ENCODE results near the gene REXO4. TPM values are rescaled to one million over a fixed set of nuclear protein-coding genes. Genes with fewer than 3 reads are reported as not detected.

Gene REXO4
- total and polyA plus RNA-seq, 12 donors: 18.9 to 27.6 (median 22.8) TPM

DNA sequence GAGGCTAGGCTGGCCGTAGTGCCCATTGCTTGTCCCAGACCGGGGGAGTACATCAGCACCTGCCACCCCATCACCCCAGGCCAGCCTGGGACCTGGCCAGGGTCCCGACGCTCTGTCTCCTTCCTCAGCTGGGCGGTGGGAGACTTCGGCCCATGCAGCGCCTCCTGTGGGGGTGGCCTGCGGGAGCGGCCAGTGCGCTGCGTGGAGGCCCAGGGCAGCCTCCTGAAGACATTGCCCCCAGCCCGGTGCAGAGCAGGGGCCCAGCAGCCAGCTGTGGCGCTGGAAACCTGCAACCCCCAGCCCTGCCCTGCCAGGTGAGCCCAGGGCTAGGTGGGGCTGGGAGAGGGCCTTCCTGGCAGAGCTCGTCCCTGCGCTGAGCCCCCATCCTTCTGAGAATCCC lies 25.4 kb upstream of the REXO4 start:
- WGBS, 4 donors: 88 to 93% (median 91%) methylated on average over 2 to 15 of the region's 15 CpGs; no CpG with 5 or more reads in 1 of the 4 donors
- TF ChIP-seq POLR2A (IDR thresholded peaks at IDR 0.05): no peak
- TF ChIP-seq, protein P1, sequence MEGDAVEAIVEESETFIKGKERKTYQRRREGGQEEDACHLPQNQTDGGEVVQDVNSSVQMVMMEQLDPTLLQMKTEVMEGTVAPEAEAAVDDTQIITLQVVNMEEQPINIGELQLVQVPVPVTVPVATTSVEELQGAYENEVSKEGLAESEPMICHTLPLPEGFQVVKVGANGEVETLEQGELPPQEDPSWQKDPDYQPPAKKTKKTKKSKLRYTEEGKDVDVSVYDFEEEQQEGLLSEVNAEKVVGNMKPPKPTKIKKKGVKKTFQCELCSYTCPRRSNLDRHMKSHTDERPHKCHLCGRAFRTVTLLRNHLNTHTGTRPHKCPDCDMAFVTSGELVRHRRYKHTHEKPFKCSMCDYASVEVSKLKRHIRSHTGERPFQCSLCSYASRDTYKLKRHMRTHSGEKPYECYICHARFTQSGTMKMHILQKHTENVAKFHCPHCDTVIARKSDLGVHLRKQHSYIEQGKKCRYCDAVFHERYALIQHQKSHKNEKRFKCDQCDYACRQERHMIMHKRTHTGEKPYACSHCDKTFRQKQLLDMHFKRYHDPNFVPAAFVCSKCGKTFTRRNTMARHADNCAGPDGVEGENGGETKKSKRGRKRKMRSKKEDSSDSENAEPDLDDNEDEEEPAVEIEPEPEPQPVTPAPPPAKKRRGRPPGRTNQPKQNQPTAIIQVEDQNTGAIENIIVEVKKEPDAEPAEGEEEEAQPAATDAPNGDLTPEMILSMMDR (IDR thresholded peaks at IDR 0.05): no peak

DNA sequence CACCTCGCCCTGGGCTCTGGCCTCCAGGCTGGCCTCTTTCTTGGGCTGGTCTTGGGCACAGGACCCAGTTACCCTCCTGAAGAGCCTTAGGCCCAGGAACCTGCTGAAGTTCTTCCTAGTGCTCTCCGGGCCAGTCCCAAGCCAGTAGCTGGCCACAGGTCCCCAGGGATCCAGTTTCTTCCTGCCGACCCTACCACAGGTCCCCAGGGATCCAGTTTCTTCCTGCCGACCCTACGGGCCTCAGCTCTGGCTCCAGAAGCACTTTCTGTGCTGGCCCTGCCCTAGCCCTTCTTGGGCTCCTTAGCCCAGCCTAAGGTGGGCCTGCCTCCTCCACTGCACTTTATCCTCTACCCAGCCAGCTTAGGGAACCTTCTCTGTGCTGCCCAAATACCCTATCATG lies 23.8 kb upstream of the REXO4 start:
- Histone ChIP-seq H3K27me3 (no peaks in the 10 kb centered on the region), H3K36me3 (replicated peaks in 1 of 2) (no peaks in the 10 kb centered on the region), H3K9me3 (replicated peaks in 1 of 3) (no peaks in the 10 kb centered on the region), H3K4me3 (no peak overlapping the region), H3K27ac (no peak overlapping the region), H3K4me1 (replicated peaks in 1 of 2) (no peaks in the 10 kb centered on the region)
- 75 to 86% (median 77%) methylated on average over 4 to 5 of the region's 5 CpGs for WGBS, 4 donors
- intact Hi-C loops (cut with DNase I): no loop called here
- no peak for TF ChIP-seq POLR2A (IDR thresholded peaks at IDR 0.05)
- TF ChIP-seq, protein P1 (IDR thresholded peaks at IDR 0.05): no peak
- DNase-seq: no peak

More for the DNA sequence above, 25.4 kb upstream of the REXO4 start:
- Histone ChIP-seq H3K36me3 (replicated peaks in 1 of 2) (no peaks in the 10 kb centered on the region), H3K27me3 (no peaks in the 10 kb centered on the region), H3K9me3 (replicated peaks in 1 of 3) (no peaks in the 10 kb centered on the region), H3K4me3 (no peak overlapping the region), H3K4me1 (replicated peaks in 1 of 2) (no peaks in the 10 kb centered on the region), H3K27ac (no peak overlapping the region)
- intact Hi-C loops (cut with DNase I): no loop called here
- no peak for DNase-seq

DNA sequence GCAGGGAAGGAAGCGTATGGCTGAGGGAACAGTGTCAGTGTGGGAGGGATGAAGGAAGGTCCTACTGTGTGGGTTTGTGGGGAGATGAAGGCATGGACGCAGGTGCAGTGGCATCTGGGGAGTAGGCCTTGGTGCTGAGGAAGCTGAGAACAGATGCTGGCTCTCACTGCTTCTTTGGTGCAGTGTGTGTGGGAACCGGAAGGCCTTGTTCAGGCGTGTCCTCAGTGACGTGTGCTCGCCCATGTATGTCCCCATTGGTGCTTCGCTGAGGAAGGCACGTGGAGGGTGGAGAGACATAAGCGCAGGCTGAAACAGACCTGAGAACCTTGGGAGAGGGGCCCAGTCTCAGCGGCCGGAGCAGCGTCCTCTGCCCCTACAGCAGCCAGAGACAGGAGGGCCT lies 23.1 kb upstream of the REXO4 start:
- DNase-seq: no peak
- H3K4me3 ChIP-seq: no peak overlapping the region
- 89 to 95% (median 91%) methylated on average over 12 of the region's 12 CpGs for WGBS, 4 donors
- no peaks in the 10 kb centered on the region for H3K4me1 ChIP-seq (replicated peaks in 1 of 2)
- no peaks in the 10 kb centered on the region for H3K27me3 ChIP-seq
- intact Hi-C loops (cut with DNase I): no loop called here
- no peaks in the 10 kb centered on the region for H3K36me3 ChIP-seq (replicated peaks in 1 of 2)
- no peak overlapping the region for H3K27ac ChIP-seq
- TF ChIP-seq, protein P1 (IDR thresholded peaks at IDR 0.05): no peak
- no peak for TF ChIP-seq POLR2A (IDR thresholded peaks at IDR 0.05)
- H3K9me3 ChIP-seq (replicated peaks in 1 of 3): no peaks in the 10 kb centered on the region

DNA sequence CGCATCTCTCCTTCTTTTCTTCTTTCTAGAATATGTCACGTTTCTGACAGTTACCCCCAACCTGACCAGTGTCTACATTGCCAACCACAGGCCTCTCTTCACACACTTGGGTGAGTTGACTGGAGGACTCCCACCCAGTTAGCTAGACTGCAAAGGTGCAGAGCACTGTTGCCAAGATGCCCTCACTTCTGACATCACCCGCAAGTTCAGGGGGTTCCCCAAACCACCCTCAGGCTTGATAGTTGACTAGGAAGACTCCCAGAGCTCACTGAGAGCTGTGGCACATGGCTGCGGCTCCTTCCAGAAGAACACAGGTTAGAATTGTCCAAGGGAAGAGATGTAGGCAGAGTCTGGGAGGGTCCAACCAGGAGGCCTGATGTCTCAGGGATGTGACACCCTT lies 21.5 kb upstream of the REXO4 start:
- TF ChIP-seq, protein P1 (IDR thresholded peaks at IDR 0.05): no peak
- no peak for TF ChIP-seq POLR2A (IDR thresholded peaks at IDR 0.05)
- Histone ChIP-seq H3K27me3 (no peaks in the 10 kb centered on the region), H3K4me1 (replicated peaks in 1 of 2) (no peaks in the 10 kb centered on the region), H3K4me3 (no peak overlapping the region), H3K36me3 (replicated peaks in 1 of 2) (no peaks in the 10 kb centered on the region), H3K27ac (no peak overlapping the region), H3K9me3 (replicated peaks in 1 of 3) (no peaks in the 10 kb centered on the region)
- no peak for DNase-seq
- intact Hi-C loops (cut with DNase I): no loop called here
- WGBS, 4 donors: 38 to 78% (median 76%) methylated on average over 2 to 4 of the region's 4 CpGs

Measured in adrenal gland (tissue), 12 donors.